SU-DHL-6 (cell line): Measurements from ENCODE around the gene CDK5RAP2.
"Not testable (repeated sequence)": the region's sequence is repeated elsewhere in the genome, so short reads cannot be mapped to it uniquely, and the experiment has no call there.

Experiments used
- H2AFZ ChIP-seq: fragments of 200-600 bp; sonication (generic); 2 replicates; pipeline ENCODE4 v1.6.1; 2014; ENCODE audit warnings: low read depth, mild to moderate bottlenecking, moderate library complexity, mixed read lengths, antibody characterized with exemption, low read length; ENCODE audit not compliant: severe bottlenecking
- H3F3A ChIP-seq: fragments of 200-600 bp; shearing (Covaris generic); 2 replicates; pipeline ENCODE4 v1.6.0; 2016; ENCODE audit warnings: antibody characterized with exemption, mild to moderate bottlenecking; ENCODE audit not compliant: insufficient read depth
- H3K27ac ChIP-seq: fragments of 200-600 bp; sonication (generic); 2 replicates; pipeline ENCODE4 v1.5.1; 2016; ENCODE audit warnings: low read depth, mild to moderate bottlenecking, low read length, moderate library complexity, mixed read lengths
- H3K27me3 ChIP-seq: fragments of 200-600 bp; sonication (generic), shearing (Covaris generic); 2 replicates; pipeline ENCODE4 v1.6.0; 2014; ENCODE audit warnings: mild to moderate bottlenecking, low read length
- H3K36me3 ChIP-seq: fragments of 200-600 bp; sonication (generic); 2 replicates; pipeline ENCODE4 v1.6.1; 2014; ENCODE audit warnings: mild to moderate bottlenecking, low read length, mixed read lengths
- H3K4me2 ChIP-seq: fragments of 300-600, 200-600 bp; shearing (Covaris generic), sonication (generic); 2 replicates; pipeline ENCODE4 v1.6.0; 2014; ENCODE audit warnings: low read length, low read depth, mild to moderate bottlenecking; ENCODE audit not compliant: poor library complexity, severe bottlenecking
- H3K4me3 ChIP-seq: fragments of 200-600 bp; sonication (generic); 2 replicates; pipeline ENCODE4 v1.5.1; 2014; ENCODE audit warnings: antibody characterized with exemption, low read length, mild to moderate bottlenecking, mixed read lengths; ENCODE audit not compliant: insufficient read depth, poor library complexity, severe bottlenecking
- H3K79me2 ChIP-seq: fragments of 200-600 bp; sonication (generic); 2 replicates; pipeline ENCODE4 v1.6.1; 2014; ENCODE audit warnings: mild to moderate bottlenecking, low read length, moderate library complexity; ENCODE audit not compliant: insufficient read depth
- H3K9ac ChIP-seq: fragments of 200-600 bp; sonication (generic); 2 replicates; pipeline ENCODE4 v1.7.0; 2014; ENCODE audit warnings: mild to moderate bottlenecking, low read length
- H3K9me2 ChIP-seq: fragments of 200-600 bp; sonication (generic); replicated peaks from 2 replicates; pipeline ENCODE4 v1.6.1; 2014; ENCODE audit warnings: low read length; ENCODE audit not compliant: insufficient read depth
- H3K9me3 ChIP-seq: fragments of 200-600 bp; sonication (generic); 2 replicates; pipeline ENCODE4 v1.6.1; 2014; ENCODE audit warnings: low read length, mixed read lengths; ENCODE audit not compliant: insufficient read depth
- H4K20me1 ChIP-seq: fragments of 200-600 bp; sonication (generic); 2 replicates; pipeline ENCODE4 v1.6.1; 2014; ENCODE audit warnings: low read depth, mild to moderate bottlenecking, antibody characterized with exemption, low read length, moderate library complexity, mixed read lengths
- EZH2phosphoT487 ChIP-seq: fragments of 200-600 bp; sonication (generic), shearing (Covaris generic); conservative IDR thresholded peaks from 2 replicates; pipeline ENCODE4 v1.6.1; 2018; ENCODE audit warnings: mild to moderate bottlenecking, antibody characterized with exemption, low read length, moderate library complexity, mixed read lengths
- TF ChIP-seq, protein P1 (sequence below): fragments of 200-600 bp; sonication (generic); IDR thresholded peaks from one replicate; pipeline ENCODE4 v1.5.1; 2017; ENCODE audit warnings: antibody characterized with exemption, mild to moderate bottlenecking, low read length, moderate library complexity; ENCODE audit not compliant: insufficient read depth, poor library complexity, severe bottlenecking

The CDK5RAP2 gene

DNA sequence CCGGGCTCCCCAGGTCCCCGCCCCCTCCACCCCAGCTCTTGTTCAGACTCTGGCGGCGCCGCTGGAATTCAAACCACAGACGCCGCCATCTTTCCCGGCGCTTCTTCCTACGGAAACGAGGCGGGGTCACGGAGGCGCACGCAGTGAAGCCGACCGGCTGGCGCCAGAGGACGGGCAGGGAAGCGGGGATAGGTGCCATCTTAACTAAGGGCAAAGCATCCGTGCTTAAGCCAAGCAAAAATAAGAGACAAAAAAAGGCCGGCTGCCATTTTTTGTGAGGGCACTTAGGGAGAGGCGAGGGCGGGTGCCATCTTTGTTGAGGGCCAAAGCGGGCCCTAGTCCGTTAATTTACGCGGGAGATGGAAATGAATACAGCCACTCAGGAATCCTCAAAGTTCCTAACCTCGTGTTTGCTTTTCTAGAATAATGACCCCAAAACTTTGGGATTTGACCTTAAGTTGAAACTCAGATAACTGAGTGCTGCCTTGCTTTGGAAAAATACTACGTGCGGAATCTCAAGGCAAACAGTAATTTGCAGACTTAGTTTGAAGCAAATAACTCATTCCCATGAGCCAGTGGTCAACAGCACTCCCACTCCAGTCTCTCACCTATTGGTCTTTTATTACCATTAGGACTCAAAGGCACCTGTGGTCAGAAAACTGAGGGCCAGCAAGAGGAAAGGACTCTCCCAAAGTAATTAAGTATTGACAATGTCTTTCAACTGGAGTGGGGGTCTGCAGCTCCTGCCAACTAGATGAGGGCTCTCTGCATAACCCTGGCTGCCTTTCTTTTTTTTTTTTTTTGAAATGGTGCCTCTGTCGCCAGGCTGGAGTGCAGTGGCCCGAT is at the start of gene CDK5RAP2:
CDK5RAP2 (minus strand) TSS at position 117 of the 846 bp plus-strand sequence. CDS start 189 bp downstream, outside the sequence.
- H3K27ac ChIP-seq = peak within 1 kb of the TSS; percentile 74
- peak within 1 kb of the TSS; percentile 93 for H3K9ac ChIP-seq
- H3K79me2 ChIP-seq = peaks cover 51% of the 10 kb centered on the region

DNA sequence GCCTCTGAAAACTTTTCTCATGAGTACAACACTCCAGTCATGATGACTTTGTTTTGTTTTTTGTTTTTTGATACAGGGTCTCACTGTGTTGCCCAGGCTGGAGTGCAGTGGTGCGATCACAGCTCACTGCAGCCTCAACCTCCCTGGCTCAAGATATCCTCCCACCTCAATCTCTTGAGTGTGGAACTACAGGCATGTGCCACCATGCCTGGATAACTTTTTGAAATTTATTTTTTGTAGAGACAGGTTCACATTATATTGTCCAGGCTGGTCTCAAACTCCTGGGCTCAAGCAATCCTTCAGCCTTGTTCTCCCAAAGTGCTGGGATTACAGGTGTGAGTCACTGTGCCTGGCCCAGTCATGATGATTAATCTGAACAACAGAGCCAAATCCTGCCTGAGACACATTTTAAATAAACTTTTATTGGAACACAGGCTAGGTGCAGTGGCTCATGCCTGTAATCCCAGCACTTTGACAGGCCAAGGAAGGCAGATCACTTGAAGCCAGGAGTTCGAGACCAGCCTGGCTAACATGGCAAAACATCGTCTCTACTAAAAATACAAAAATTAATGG is 49.0 kb upstream of the CDK5RAP2 start:
- H3F3A ChIP-seq, H3K4me2 ChIP-seq, H2AFZ ChIP-seq, H3K36me3 ChIP-seq, H3K4me3 ChIP-seq, H3K9me2 ChIP-seq, H3K27me3 ChIP-seq, H3K79me2 ChIP-seq, H3K9me3 ChIP-seq, H3K27ac ChIP-seq, H3K9ac ChIP-seq, H4K20me1 ChIP-seq: not testable (repeated sequence)

More for the DNA sequence above, at the start of gene CDK5RAP2:
- no peaks in the 10 kb centered on the region for H3K27me3 ChIP-seq
- H3K4me2 ChIP-seq = peak within 1 kb of the TSS; percentile 62
- peaks cover 4% of the 10 kb centered on the region; the same call in 1 of the 2 replicates for H3F3A ChIP-seq
- H3K36me3 ChIP-seq = no peaks in the 10 kb centered on the region
- H2AFZ ChIP-seq = peak within 1 kb of the TSS; percentile 95
- TF ChIP-seq, protein P1, sequence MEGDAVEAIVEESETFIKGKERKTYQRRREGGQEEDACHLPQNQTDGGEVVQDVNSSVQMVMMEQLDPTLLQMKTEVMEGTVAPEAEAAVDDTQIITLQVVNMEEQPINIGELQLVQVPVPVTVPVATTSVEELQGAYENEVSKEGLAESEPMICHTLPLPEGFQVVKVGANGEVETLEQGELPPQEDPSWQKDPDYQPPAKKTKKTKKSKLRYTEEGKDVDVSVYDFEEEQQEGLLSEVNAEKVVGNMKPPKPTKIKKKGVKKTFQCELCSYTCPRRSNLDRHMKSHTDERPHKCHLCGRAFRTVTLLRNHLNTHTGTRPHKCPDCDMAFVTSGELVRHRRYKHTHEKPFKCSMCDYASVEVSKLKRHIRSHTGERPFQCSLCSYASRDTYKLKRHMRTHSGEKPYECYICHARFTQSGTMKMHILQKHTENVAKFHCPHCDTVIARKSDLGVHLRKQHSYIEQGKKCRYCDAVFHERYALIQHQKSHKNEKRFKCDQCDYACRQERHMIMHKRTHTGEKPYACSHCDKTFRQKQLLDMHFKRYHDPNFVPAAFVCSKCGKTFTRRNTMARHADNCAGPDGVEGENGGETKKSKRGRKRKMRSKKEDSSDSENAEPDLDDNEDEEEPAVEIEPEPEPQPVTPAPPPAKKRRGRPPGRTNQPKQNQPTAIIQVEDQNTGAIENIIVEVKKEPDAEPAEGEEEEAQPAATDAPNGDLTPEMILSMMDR = no peak
- TF ChIP-seq EZH2phosphoT487 = no peak
- no peaks in the 10 kb centered on the region for H3K9me2 ChIP-seq
- no peaks in the 10 kb centered on the region for H3K9me3 ChIP-seq
- no peaks in the 10 kb centered on the region; the same call in 1 of the 2 replicates for H4K20me1 ChIP-seq
- H3K4me3 ChIP-seq = peak within 1 kb of the TSS; percentile 94

DNA sequence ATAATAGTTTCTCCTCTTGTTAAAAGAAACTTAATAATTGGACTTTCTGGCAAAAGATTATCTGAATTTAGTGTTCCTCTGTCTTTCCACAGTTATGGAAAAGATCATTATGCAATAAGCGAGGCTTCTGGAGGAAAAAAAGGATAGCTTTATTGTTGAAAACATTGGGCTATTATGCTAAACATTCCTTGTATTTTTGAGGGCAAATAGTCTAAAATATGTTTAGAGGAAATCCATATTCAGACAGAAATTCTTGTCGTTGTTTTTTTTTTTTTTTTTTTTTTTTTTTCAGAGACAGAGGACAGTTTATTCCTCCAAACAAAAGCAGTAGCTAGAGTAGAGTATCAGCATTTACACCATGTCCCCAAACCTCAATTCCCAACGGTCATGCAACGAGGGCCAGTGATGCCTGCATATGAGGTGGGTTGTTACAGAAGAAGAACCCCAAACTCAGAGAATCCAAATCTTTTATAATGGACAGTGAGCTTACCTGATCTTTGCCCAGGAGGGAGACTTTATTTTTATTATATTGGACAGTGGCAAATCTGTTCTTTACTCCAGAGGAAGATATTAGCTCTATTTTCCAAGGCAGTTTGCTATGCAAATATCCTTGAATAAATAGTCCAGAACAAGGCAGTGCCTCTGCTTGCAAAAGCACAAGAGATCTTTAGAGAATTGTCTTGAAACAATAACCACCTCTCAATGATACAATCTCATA is 48.4 kb upstream of the CDK5RAP2 start:
- no peak overlapping the region for H3K27ac ChIP-seq
- H3K79me2 ChIP-seq = no peaks in the 10 kb centered on the region
- H4K20me1 ChIP-seq = no peaks in the 10 kb centered on the region
- no peaks in the 10 kb centered on the region for H3K9me3 ChIP-seq
- no peak overlapping the region for H3K4me2 ChIP-seq
- H3K27me3 ChIP-seq = no peaks in the 10 kb centered on the region
- H3F3A ChIP-seq = no peaks in the 10 kb centered on the region
- no peak overlapping the region for H2AFZ ChIP-seq
- no peaks in the 10 kb centered on the region for H3K9me2 ChIP-seq
- no peaks in the 10 kb centered on the region for H3K36me3 ChIP-seq
- no peak for TF ChIP-seq EZH2phosphoT487
- TF ChIP-seq, protein P1 = no peak
- H3K4me3 ChIP-seq = no peak overlapping the region
- H3K9ac ChIP-seq = no peak overlapping the region
